ENCODE results near the gene KHDC4. TPM values are rescaled to one million over a fixed set of nuclear protein-coding genes. Genes with fewer than 3 reads are reported as not detected.

KHDC4 gene
- total RNA-seq, 1 donor from 2014 or later: 81.8 TPM

Other genes with a start within 250 kb of the KHDC4 start
- gene YY1AP1, start 245.6 kb downstream of the KHDC4 start, total RNA-seq: 62.2 and 64.4 TPM in 2 replicates
- 183 and 196 TPM in 2 replicates for gene DAP3, start 245.3 kb downstream of the KHDC4 start, total RNA-seq
- 66.7 and 70.0 TPM in 2 replicates for gene GON4L, start 77.2 kb downstream of the KHDC4 start, total RNA-seq
- gene SYT11, start 74.8 kb downstream of the KHDC4 start, total RNA-seq: 25.7 and 26.8 TPM in 2 replicates
- gene RIT1, start 23.1 kb downstream of the KHDC4 start, total RNA-seq: 20.2 and 22.3 TPM in 2 replicates
- 0.16 TPM in 1 of 2 replicates, not detected in the other for gene RXFP4, start 7.2 kb upstream of the KHDC4 start, total RNA-seq
- 221 and 222 TPM in 2 replicates for gene ARHGEF2, start 44.1 kb upstream of the KHDC4 start, total RNA-seq
- 195 TPM in 2 replicates for gene SSR2, start 86.5 kb upstream of the KHDC4 start, total RNA-seq
- 59.5 and 64.5 TPM in 2 replicates for gene UBQLN4, start 119.4 kb upstream of the KHDC4 start, total RNA-seq
- gene LAMTOR2, start 120.4 kb upstream of the KHDC4 start, total RNA-seq: 66.8 and 67.1 TPM in 2 replicates
- 0.18 TPM in 1 of 2 replicates, not detected in the other for gene RAB25, start 126.7 kb upstream of the KHDC4 start, total RNA-seq
- 0.27 and 0.41 TPM in 2 replicates for gene MEX3A, start 148.1 kb upstream of the KHDC4 start, total RNA-seq
- 80.1 and 84.1 TPM in 2 replicates for gene LMNA, start 180.3 kb upstream of the KHDC4 start, total RNA-seq
- gene SEMA4A, start 219.2 kb upstream of the KHDC4 start, total RNA-seq: 8.8 and 9.0 TPM in 2 replicates